Omental fat pad (tissue), 4 donors: Measurements from ENCODE around the gene CSTF2. TPM values are rescaled to one million over a fixed set of nuclear protein-coding genes. Genes with fewer than 3 reads are reported as not detected.

Source experiments
- ATAC-seq: fragments of 150-250 bp; one replicate; pipeline ENCODE4 v1.9.1; 2016; ENCODE audit warnings: mild to moderate bottlenecking, moderate library complexity; ENCODE audit not compliant: low FRiP score
- DNase-seq: peaks from one replicate; pipeline ENCODE4 v3.0.0-alpha.2; 2019; ENCODE audit warnings: low spot score
- CTCF ChIP-seq, 3 donors: fragments of 450-650 bp; IDR thresholded peaks; one replicate each; pipeline ENCODE4 v1.5.1; 2016 to 2017; ENCODE audit warnings: antibody characterized with exemption in 3 of 3, mild to moderate bottlenecking in 3 of 3, moderate library complexity in 2 of 3
- total RNA-seq, 4 donors: library from RNA; depleted of rRNA; stranded (reverse); fragments of >200 nt; gene quantifications; one replicate each; pipeline ENCODE4 v1.1.0, GENCODE V29; 2016

The CSTF2 gene
- total RNA-seq, 4 donors from 2014 or later, result 7.8 to 10.1 (median 9.8) TPM

- no peak for TF ChIP-seq CTCF (IDR thresholded peaks at IDR 0.05)
- ATAC-seq (no peak), DNase-seq (no peak)
Measured at GRCh38 chrX:100831219-100831946, 11.2 kb downstream of the CSTF2 start.

GRCh38 chrX:100850317-100850716, 30.1 kb downstream of the CSTF2 start:
- DNase-seq (no peak), ATAC-seq (no peak)
- TF ChIP-seq CTCF (IDR thresholded peaks at IDR 0.05), result no peak

- TF ChIP-seq CTCF (IDR thresholded peaks at IDR 0.05), result no peak
- ATAC-seq, result no peak
- no peak for DNase-seq
Measured at GRCh38 chrX:100852810-100853209, 32.6 kb downstream of the CSTF2 start.

GRCh38 chrX:100863326-100863864, 43.2 kb downstream of the CSTF2 start:
- DNase-seq, result no peak
- ATAC-seq, result no peak
- TF ChIP-seq CTCF (IDR thresholded peaks at IDR 0.05), result no peak

GRCh38 chrX:100864657-100865391, 44.6 kb downstream of the CSTF2 start:
- DNase-seq (no peak), ATAC-seq (no peak)
- TF ChIP-seq CTCF (IDR thresholded peaks at IDR 0.05), result no peak

- ATAC-seq, result no peak
- no peak for TF ChIP-seq CTCF (IDR thresholded peaks at IDR 0.05)
- no peak for DNase-seq
Measured at GRCh38 chrX:100868273-100868672, 48.1 kb downstream of the CSTF2 start.
